Peyer's patch (tissue), 4 donors: Measurements from ENCODE around the gene OMP.

ENCODE experiments used
- CTCF ChIP-seq, 6 experiments: fragments of 450-650 bp in 4 of 6; fragments of 200-600 bp in 2 of 6; sonication (generic) in 1 of 6; IDR thresholded peaks; one replicate each; pipeline ENCODE4 v1.5.1; 2017 to 2019; ENCODE audit warnings: antibody characterized with exemption in 6 of 6, mild to moderate bottlenecking in 3 of 6, moderate library complexity in 1 of 6
- POLR2A ChIP-seq, 2 donors: fragments of 450-650 bp; IDR thresholded peaks; one replicate each; pipeline ENCODE4 v1.5.1; 2017; ENCODE audit warnings: antibody characterized with exemption in 2 of 2, mild to moderate bottlenecking in 2 of 2, moderate library complexity in 2 of 2

GRCh38 chr11:77094841-77095365 lies 7.7 kb upstream of the OMP start:
- TF ChIP-seq CTCF (IDR thresholded peaks at IDR 0.05) (no peak), POLR2A (IDR thresholded peaks at IDR 0.05) (no peak)
